Neural cell (in vitro differentiated cells): ENCODE results near the gene DIAPH1. TPM values are rescaled to one million over a fixed set of nuclear protein-coding genes. Genes with fewer than 3 reads are reported as not detected.

Experiments
- H2AFZ ChIP-seq: fragments of 200-600, 300-800 bp; sonication (generic), shearing (Covaris generic); 2 replicates; pipeline ENCODE4 v1.6.0; 2014; ENCODE audit warnings: low read depth, mild to moderate bottlenecking, antibody characterized with exemption, low read length, moderate library complexity
- H3F3A ChIP-seq: fragments of 200-600 bp; shearing (Covaris generic); 2 replicates; pipeline ENCODE4 v1.6.1; 2016; ENCODE audit warnings: mild to moderate bottlenecking, moderate library complexity, mixed read lengths, antibody characterized with exemption, low read length; ENCODE audit not compliant: insufficient read depth, poor library complexity, severe bottlenecking
- H3K27ac ChIP-seq: fragments of 200-600, 300-800 bp; sonication (generic), shearing (Covaris generic); 2 replicates; pipeline ENCODE4 v1.5.1; 2014; ENCODE audit warnings: mild to moderate bottlenecking, low read length, moderate library complexity
- H3K27me3 ChIP-seq: fragments of 300-800, 200-600 bp; sonication (generic), shearing (Covaris generic); 2 replicates; pipeline ENCODE4 v1.6.0; 2014; ENCODE audit warnings: mild to moderate bottlenecking, low read depth, low read length, moderate library complexity; ENCODE audit not compliant: insufficient read depth
- H3K36me3 ChIP-seq: fragments of 300-800, 200-600 bp; sonication (generic), shearing (Covaris generic); 2 replicates; pipeline ENCODE4 v1.5.1; 2014; ENCODE audit warnings: mild to moderate bottlenecking, antibody characterized with exemption, low read length, moderate library complexity; ENCODE audit not compliant: insufficient read depth
- H3K4me2 ChIP-seq: fragments of 300-800, 200-600 bp; sonication (generic), shearing (Covaris generic); 2 replicates; pipeline ENCODE4 v1.6.0; 2014; ENCODE audit warnings: mild to moderate bottlenecking, low read length
- H3K4me3 ChIP-seq: fragments of 300-800, 200-600 bp; sonication (generic), shearing (Covaris generic); 2 replicates; pipeline ENCODE4 v1.5.1; 2014; ENCODE audit warnings: mild to moderate bottlenecking, low read length, moderate library complexity
- H3K79me2 ChIP-seq: fragments of 200-600 bp; shearing (Covaris generic); replicated peaks from 2 replicates; pipeline ENCODE4 v1.6.0; 2014; ENCODE audit warnings: mild to moderate bottlenecking, low read length, moderate library complexity; ENCODE audit not compliant: insufficient read depth
- H3K9ac ChIP-seq: fragments of 300-800, 200-600 bp; sonication (generic), shearing (Covaris generic); 2 replicates; pipeline ENCODE4 v1.6.1; 2016; ENCODE audit warnings: mild to moderate bottlenecking, low read length, mixed read lengths
- H3K9me2 ChIP-seq: fragments of 200-600 bp; shearing (Covaris generic); 2 replicates; pipeline ENCODE4 v1.6.1; 2016; ENCODE audit warnings: mild to moderate bottlenecking, low read length, mixed read lengths; ENCODE audit not compliant: insufficient read depth
- H3K9me3 ChIP-seq: fragments of 200-600, 300-800 bp; sonication (generic), shearing (Covaris generic); 2 replicates; pipeline ENCODE4 v1.6.1; 2016; ENCODE audit warnings: mild to moderate bottlenecking, mixed run types, low read length, moderate library complexity, mixed read lengths
- H4K20me1 ChIP-seq: fragments of 200-600 bp; shearing (Covaris generic); 2 replicates; pipeline ENCODE4 v1.6.1; 2016; ENCODE audit warnings: mild to moderate bottlenecking, mixed run types; ENCODE audit not compliant: insufficient read depth
- EP300 ChIP-seq: fragments of 450-650 bp; conservative IDR thresholded peaks from 2 replicates; pipeline ENCODE4 v1.6.1; 2014; ENCODE audit warnings: antibody characterized with exemption, mild to moderate bottlenecking, moderate library complexity; ENCODE audit not compliant: poor library complexity, severe bottlenecking
- EZH2 ChIP-seq: fragments of 200-600, 300-800 bp; shearing (Covaris generic), sonication (generic); IDR thresholded peaks from 2 replicates; pipeline ENCODE4 v1.6.1; 2014; ENCODE audit warnings: antibody characterized with exemption, low read length, borderline replicate concordance, mild to moderate bottlenecking; ENCODE audit not compliant: insufficient read depth, poor library complexity, severe bottlenecking
- MXI1 ChIP-seq: fragments of 450-650 bp; conservative IDR thresholded peaks from 2 replicates; pipeline ENCODE4 v1.6.1; 2014; ENCODE audit warnings: antibody characterized with exemption, mild to moderate bottlenecking; ENCODE audit not compliant: poor library complexity, severe bottlenecking
- POLR2AphosphoS5 ChIP-seq: IDR thresholded peaks from 2 replicates; pipeline ENCODE4 v1.6.1; 2012
- RAD21 ChIP-seq: fragments of 450-650 bp; conservative IDR thresholded peaks from 2 replicates; pipeline ENCODE4 v1.6.1; 2014; ENCODE audit warnings: antibody characterized with exemption, mild to moderate bottlenecking, moderate library complexity
- SMC3 ChIP-seq: fragments of 450-650 bp; conservative IDR thresholded peaks from 2 replicates; pipeline ENCODE4 v1.6.1; 2014; ENCODE audit warnings: antibody characterized with exemption, mild to moderate bottlenecking, moderate library complexity; ENCODE audit not compliant: poor library complexity
- TAF1 ChIP-seq: IDR thresholded peaks from 2 replicates; pipeline ENCODE4 v1.6.1; 2012; ENCODE audit warnings: low read depth
- polyA plus RNA-seq: library from polyadenylated mRNA; depleted of rRNA; stranded (reverse); fragments of >200 nt; gene quantifications from 2 replicates; pipeline ENCODE4 v1.2.3, GENCODE V29; 2014
- TF ChIP-seq, protein P1 (sequence below): fragments of 450-650 bp; IDR thresholded peaks from 2 replicates; pipeline ENCODE4 v1.5.1; 2014; ENCODE audit warnings: antibody characterized with exemption, mild to moderate bottlenecking, moderate library complexity; ENCODE audit not compliant: poor library complexity, severe bottlenecking
- TF ChIP-seq, protein P2 (sequence below): IDR thresholded peaks from 2 replicates; pipeline ENCODE4 v1.6.1; 2012; ENCODE audit warnings: borderline replicate concordance

The DIAPH1 gene
- polyA plus RNA-seq, 1 donor from 2014 or later, result 21.9 TPM

DNA sequence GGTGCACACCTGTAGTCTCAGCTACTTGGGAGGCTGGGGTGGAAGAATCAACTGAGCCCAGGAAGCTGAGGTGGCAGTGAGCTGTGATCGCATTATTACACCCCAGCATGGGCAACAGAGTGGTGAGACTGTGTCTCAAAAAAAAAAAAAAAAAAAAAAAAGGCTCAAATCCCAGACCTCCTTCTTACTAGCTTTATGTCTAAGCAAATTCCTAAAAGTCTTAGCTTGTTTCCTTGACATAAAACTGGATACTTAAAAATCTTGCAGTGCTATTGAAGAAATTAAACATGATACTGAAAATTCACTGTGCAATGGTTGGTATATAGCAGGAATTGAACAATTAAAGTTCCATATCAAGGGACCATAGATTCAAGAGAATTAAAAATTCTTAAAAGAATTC, 84.9 kb downstream of the DIAPH1 start:
- H4K20me1 ChIP-seq, result no peaks in the 10 kb centered on the region
- no peaks in the 10 kb centered on the region for H3F3A ChIP-seq
- TF ChIP-seq, protein P1, sequence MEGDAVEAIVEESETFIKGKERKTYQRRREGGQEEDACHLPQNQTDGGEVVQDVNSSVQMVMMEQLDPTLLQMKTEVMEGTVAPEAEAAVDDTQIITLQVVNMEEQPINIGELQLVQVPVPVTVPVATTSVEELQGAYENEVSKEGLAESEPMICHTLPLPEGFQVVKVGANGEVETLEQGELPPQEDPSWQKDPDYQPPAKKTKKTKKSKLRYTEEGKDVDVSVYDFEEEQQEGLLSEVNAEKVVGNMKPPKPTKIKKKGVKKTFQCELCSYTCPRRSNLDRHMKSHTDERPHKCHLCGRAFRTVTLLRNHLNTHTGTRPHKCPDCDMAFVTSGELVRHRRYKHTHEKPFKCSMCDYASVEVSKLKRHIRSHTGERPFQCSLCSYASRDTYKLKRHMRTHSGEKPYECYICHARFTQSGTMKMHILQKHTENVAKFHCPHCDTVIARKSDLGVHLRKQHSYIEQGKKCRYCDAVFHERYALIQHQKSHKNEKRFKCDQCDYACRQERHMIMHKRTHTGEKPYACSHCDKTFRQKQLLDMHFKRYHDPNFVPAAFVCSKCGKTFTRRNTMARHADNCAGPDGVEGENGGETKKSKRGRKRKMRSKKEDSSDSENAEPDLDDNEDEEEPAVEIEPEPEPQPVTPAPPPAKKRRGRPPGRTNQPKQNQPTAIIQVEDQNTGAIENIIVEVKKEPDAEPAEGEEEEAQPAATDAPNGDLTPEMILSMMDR, result no peak
- TF ChIP-seq, protein P2, sequence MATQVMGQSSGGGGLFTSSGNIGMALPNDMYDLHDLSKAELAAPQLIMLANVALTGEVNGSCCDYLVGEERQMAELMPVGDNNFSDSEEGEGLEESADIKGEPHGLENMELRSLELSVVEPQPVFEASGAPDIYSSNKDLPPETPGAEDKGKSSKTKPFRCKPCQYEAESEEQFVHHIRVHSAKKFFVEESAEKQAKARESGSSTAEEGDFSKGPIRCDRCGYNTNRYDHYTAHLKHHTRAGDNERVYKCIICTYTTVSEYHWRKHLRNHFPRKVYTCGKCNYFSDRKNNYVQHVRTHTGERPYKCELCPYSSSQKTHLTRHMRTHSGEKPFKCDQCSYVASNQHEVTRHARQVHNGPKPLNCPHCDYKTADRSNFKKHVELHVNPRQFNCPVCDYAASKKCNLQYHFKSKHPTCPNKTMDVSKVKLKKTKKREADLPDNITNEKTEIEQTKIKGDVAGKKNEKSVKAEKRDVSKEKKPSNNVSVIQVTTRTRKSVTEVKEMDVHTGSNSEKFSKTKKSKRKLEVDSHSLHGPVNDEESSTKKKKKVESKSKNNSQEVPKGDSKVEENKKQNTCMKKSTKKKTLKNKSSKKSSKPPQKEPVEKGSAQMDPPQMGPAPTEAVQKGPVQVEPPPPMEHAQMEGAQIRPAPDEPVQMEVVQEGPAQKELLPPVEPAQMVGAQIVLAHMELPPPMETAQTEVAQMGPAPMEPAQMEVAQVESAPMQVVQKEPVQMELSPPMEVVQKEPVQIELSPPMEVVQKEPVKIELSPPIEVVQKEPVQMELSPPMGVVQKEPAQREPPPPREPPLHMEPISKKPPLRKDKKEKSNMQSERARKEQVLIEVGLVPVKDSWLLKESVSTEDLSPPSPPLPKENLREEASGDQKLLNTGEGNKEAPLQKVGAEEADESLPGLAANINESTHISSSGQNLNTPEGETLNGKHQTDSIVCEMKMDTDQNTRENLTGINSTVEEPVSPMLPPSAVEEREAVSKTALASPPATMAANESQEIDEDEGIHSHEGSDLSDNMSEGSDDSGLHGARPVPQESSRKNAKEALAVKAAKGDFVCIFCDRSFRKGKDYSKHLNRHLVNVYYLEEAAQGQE, result no peak
- TF ChIP-seq TAF1, result no peak
- TF ChIP-seq RAD21, result no peak
- TF ChIP-seq POLR2AphosphoS5, result no peak
- TF ChIP-seq MXI1, result no peak
- TF ChIP-seq EP300, result no peak
- no peak for TF ChIP-seq EZH2
- TF ChIP-seq SMC3, result no peak
- H3K27me3 ChIP-seq, result no peaks in the 10 kb centered on the region
- H3K27ac ChIP-seq, result no peak overlapping the region
- H2AFZ ChIP-seq, result no peak overlapping the region
- no peak overlapping the region for H3K9ac ChIP-seq
- H3K4me3 ChIP-seq, result no peak overlapping the region
- H3K9me3 ChIP-seq, result no peaks in the 10 kb centered on the region
- H3K4me2 ChIP-seq, result no peak overlapping the region
- no peaks in the 10 kb centered on the region for H3K36me3 ChIP-seq
- no peaks in the 10 kb centered on the region for H3K79me2 ChIP-seq
- no peaks in the 10 kb centered on the region for H3K9me2 ChIP-seq

GRCh38 chr5:141532726-141533125, 86.1 kb downstream of the DIAPH1 start:
- no peak overlapping the region for H3K4me2 ChIP-seq
- TF ChIP-seq, protein P2, result no peak
- TF ChIP-seq MXI1 (no peak), SMC3 (no peak), POLR2AphosphoS5 (no peak), TAF1 (no peak), EP300 (no peak), RAD21 (no peak), EZH2 (no peak)
- TF ChIP-seq, protein P1, result no peak
- H4K20me1 ChIP-seq, result no peaks in the 10 kb centered on the region
- H3F3A ChIP-seq, result no peaks in the 10 kb centered on the region
- no peak overlapping the region for H2AFZ ChIP-seq
- H3K27ac ChIP-seq, result no peak overlapping the region
- no peaks in the 10 kb centered on the region for H3K9me2 ChIP-seq
- no peak overlapping the region for H3K9ac ChIP-seq
- H3K9me3 ChIP-seq, result no peaks in the 10 kb centered on the region
- H3K36me3 ChIP-seq, result peaks cover 9% of the 10 kb centered on the region
- no peak overlapping the region for H3K4me3 ChIP-seq
- H3K79me2 ChIP-seq, result no peaks in the 10 kb centered on the region
- H3K27me3 ChIP-seq, result no peaks in the 10 kb centered on the region
